GM20000 (cell line): ENCODE measurements around the gene FGD6.

Experiments
- DNase-seq: peaks from one replicate; pipeline ENCODE4 v3.0.0; 2012; ENCODE audit warnings: low spot score
- TF ChIP-seq, protein P1 (sequence below): IDR thresholded peaks from 2 replicates; pipeline ENCODE4 v1.5.1; 2012; ENCODE audit warnings: mild to moderate bottlenecking, control low read depth; ENCODE audit errors: extremely low read depth, missing control alignments

FGD6 gene

DNA sequence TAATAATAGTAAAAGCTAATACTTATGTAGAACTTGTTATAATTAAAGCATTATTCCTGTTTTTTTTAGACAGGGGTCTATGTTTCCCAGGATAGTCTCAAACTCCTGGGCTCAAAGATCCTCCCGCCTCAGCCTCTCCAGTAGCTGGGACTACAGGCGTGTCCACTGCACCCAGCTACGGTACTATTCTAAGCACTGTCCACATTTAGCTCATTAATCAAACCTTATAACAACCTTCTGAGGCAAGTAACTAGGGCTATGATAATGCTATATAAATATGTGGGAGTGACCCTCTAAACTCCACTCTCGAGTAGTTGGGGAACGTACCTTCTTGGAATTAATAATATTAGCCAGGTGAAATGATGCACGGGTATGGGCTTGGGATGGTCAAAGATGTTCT is 83.2 kb downstream of the FGD6 start:
- TF ChIP-seq, protein P1, sequence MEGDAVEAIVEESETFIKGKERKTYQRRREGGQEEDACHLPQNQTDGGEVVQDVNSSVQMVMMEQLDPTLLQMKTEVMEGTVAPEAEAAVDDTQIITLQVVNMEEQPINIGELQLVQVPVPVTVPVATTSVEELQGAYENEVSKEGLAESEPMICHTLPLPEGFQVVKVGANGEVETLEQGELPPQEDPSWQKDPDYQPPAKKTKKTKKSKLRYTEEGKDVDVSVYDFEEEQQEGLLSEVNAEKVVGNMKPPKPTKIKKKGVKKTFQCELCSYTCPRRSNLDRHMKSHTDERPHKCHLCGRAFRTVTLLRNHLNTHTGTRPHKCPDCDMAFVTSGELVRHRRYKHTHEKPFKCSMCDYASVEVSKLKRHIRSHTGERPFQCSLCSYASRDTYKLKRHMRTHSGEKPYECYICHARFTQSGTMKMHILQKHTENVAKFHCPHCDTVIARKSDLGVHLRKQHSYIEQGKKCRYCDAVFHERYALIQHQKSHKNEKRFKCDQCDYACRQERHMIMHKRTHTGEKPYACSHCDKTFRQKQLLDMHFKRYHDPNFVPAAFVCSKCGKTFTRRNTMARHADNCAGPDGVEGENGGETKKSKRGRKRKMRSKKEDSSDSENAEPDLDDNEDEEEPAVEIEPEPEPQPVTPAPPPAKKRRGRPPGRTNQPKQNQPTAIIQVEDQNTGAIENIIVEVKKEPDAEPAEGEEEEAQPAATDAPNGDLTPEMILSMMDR, result no peak
- DNase-seq, result no peak

- TF ChIP-seq, protein P1, result no peak
- no peak for DNase-seq
Observed at GRCh38 chr12:95131589-95132340, 85.5 kb downstream of the FGD6 start.

DNA sequence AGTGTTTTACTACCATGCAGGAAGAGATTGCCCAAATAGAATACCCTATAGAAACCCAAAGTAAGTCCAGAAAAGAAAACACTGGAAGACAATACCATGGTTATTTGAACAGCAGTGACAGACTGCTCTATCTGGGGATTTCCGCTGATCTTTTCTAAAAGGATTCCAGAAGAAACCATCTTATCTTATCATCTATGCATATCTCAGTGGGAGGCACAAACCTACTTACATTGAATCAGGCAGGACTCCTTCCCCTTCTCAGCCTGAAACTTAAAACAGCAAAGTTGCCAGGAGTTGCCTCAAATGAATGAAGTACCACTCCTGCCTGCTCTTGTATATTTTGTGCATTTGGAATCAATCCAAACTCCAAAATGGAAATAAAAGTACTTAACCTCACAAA is 87.2 kb downstream of the FGD6 start:
- TF ChIP-seq, protein P1, result no peak
- DNase-seq, result no peak

DNA sequence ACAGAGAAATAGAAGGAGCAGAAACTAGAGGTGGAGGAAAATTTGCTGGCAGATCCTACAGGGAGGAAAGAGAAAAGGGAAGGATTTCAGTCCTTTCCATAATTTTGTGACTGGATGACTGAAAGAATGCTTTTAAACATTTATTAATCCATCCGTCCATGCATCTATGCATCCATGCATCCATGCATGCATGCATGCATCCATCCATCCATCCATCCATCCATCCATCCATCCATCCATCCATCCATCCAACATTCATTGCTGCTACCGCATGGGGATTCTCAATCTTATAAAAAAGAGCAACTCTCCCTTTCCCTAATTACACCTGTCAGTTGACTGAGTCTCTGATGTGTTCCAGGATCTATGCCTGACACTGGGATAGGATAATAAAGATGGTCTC is 88.2 kb downstream of the FGD6 start:
- no peak for DNase-seq
- TF ChIP-seq, protein P1, result no peak

DNA sequence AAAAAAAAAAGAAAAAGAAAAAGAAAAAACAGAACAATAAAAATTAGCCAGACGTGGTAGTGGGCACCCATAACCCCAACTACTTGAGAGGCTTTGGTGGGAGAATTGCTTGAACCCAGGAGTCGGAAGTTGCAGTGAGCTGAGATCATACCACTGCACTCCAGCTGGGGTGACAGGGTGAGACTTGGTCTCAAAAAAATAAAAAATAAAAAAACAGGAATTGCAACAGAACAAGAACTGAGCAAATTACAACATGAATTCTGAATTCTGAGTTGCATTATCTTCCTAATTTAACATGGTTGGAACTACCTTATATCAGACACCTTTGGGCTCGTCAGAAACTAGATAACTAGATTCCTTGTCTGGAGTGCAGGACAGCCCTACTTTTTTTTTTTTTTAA is 90.5 kb downstream of the FGD6 start:
- TF ChIP-seq, protein P1, result no peak
- no peak for DNase-seq

- DNase-seq, result no peak
- TF ChIP-seq, protein P1, result no peak
Observed at GRCh38 chr12:95126076-95126475, 91.2 kb downstream of the FGD6 start.

GRCh38 chr12:95124106-95124505 is 93.2 kb downstream of the FGD6 start:
- DNase-seq, result no peak
- TF ChIP-seq, protein P1, result no peak
